NOMO-1 treated with DMSO at 0.1 percent for 48 hours (cell line): ENCODE data around the gene HMCN1.
"Not testable (repeated sequence)": the region's sequence is repeated elsewhere in the genome, so short reads cannot be mapped to it uniquely, and the experiment has no call there.

ENCODE experiments used
- DNase-seq: peaks from one replicate; lab custom pipeline; 2025; ENCODE audit not compliant: unreplicated experiment; lab: John Stamatoyannopoulos, UW

The HMCN1 gene

GRCh38 chr1:186125511-186125910 lies 391.3 kb downstream of the HMCN1 start:
- DNase-seq: no peak

GRCh38 chr1:186129758-186130157 lies 395.6 kb downstream of the HMCN1 start:
- DNase-seq: no peak

GRCh38 chr1:186139115-186139514 lies 404.9 kb downstream of the HMCN1 start:
- no peak for DNase-seq

- DNase-seq: no peak
Observed at GRCh38 chr1:186139701-186140100, 405.5 kb downstream of the HMCN1 start.

GRCh38 chr1:186142159-186142558 lies 408.0 kb downstream of the HMCN1 start:
- no peak for DNase-seq

GRCh38 chr1:186142916-186143315 lies 408.7 kb downstream of the HMCN1 start:
- no peak for DNase-seq

GRCh38 chr1:186143481-186143880 lies 409.3 kb downstream of the HMCN1 start:
- DNase-seq: no peak

- DNase-seq: no peak
Observed at GRCh38 chr1:186144505-186144904, 410.3 kb downstream of the HMCN1 start.

GRCh38 chr1:186146974-186147373 lies 412.8 kb downstream of the HMCN1 start:
- DNase-seq: peak; percentile 76

- no peak for DNase-seq
Observed at GRCh38 chr1:186149591-186149990, 415.4 kb downstream of the HMCN1 start.

GRCh38 chr1:186152227-186152619 lies 418.0 kb downstream of the HMCN1 start:
- no peak for DNase-seq

GRCh38 chr1:186152620-186153239 lies 418.5 kb downstream of the HMCN1 start:
- no peak for DNase-seq

- DNase-seq: no peak
Observed at GRCh38 chr1:186154651-186155050, 420.5 kb downstream of the HMCN1 start.

- DNase-seq: peak; percentile 41
Observed at GRCh38 chr1:186155594-186155993, 421.4 kb downstream of the HMCN1 start.

GRCh38 chr1:186162895-186163294 lies 428.7 kb downstream of the HMCN1 start:
- not testable (repeated sequence) for DNase-seq

- no peak for DNase-seq
Observed at GRCh38 chr1:186164773-186165172, 430.6 kb downstream of the HMCN1 start.

- no peak for DNase-seq
Observed at GRCh38 chr1:186165303-186165702, 431.1 kb downstream of the HMCN1 start.

- no peak for DNase-seq
Observed at GRCh38 chr1:186167096-186167668, 433.0 kb downstream of the HMCN1 start.

- no peak for DNase-seq
Observed at GRCh38 chr1:186175588-186175987, 441.4 kb downstream of the HMCN1 start.

GRCh38 chr1:186178426-186179043 lies 444.3 kb downstream of the HMCN1 start:
- no peak for DNase-seq

- no peak for DNase-seq
Observed at GRCh38 chr1:186179231-186179630, 445.0 kb downstream of the HMCN1 start.

- no peak for DNase-seq
Observed at GRCh38 chr1:186183219-186183618, 449.0 kb downstream of the HMCN1 start.
